Measurements from ENCODE around the gene STIP1. TPM values are rescaled to one million over a fixed set of nuclear protein-coding genes. Genes with fewer than 3 reads are reported as not detected.

The STIP1 gene
- total and polyA plus RNA-seq, 2 of the 8 experiments (the other 6 are each of a cell fraction or from before 2014, with no cell fraction given): 140 to 329 TPM

GRCh38 chr11:64144587-64145472 lies 41.1 kb upstream of the STIP1 start:
- Histone ChIP-seq H2BK15ac (ENCODE audit: low read length) (no peak overlapping the region; the same call in 1 of the 2 replicates), H3K56ac (replicated peaks; ENCODE audit: insufficient read length, low read depth, low read length) (no peak overlapping the region), H2BK12ac (ENCODE audit: low read depth, low read length) (no peak overlapping the region), H2AFZ (ENCODE audit: low read length) (no peak overlapping the region), H3K36me3 (ENCODE audit: control insufficient read depth in 2 of 4, insufficient read depth in 4 of 4, low read length in 3 of 4) (no peaks in the 10 kb centered on the region), H4K91ac (replicated peaks; ENCODE audit: insufficient read length, low read length) (peak overlapping the region; percentile 55), H3K4me3 (ENCODE audit: extremely low read depth in 1 of 4, insufficient read depth in 2 of 4, low read depth in 3 of 4, low read length in 4 of 4) (no peak overlapping the region), H3K4me1 (replicated peaks in 1 of 4; ENCODE audit: control insufficient read depth in 3 of 4, insufficient read depth in 4 of 4, low read length in 3 of 4) (peaks cover 0 to 5% (median 2%) of the 10 kb centered on the region in 4 experiments; a peak in 5 of 7 replicates), H3K27me3 (replicated peaks in 1 of 4; ENCODE audit: control insufficient read depth in 3 of 4, extremely low read depth in 1 of 4, insufficient read depth in 3 of 4, low read length in 3 of 4) (peaks cover 0 to 36% (median 8%) of the 10 kb centered on the region in 4 experiments; a peak in 4 of 7 replicates), H2AK5ac (ENCODE audit: low read depth, low read length) (no peak overlapping the region), H4K8ac (ENCODE audit: extremely low read depth, insufficient read depth, low read length) (no peak overlapping the region), H3K9me3 (ENCODE audit: insufficient read depth in 2 of 2, low read depth in 1 of 2, low read length in 1 of 2) (no peaks in the 10 kb centered on the region), H2BK5ac (ENCODE audit: low read depth, low read length) (no peak overlapping the region), H4K5ac (ENCODE audit: insufficient read length, low read depth, low read length) (no peak overlapping the region), H2BK120ac (replicated peaks; ENCODE audit: low read depth, low read length) (no peak overlapping the region), H3K27ac (ENCODE audit: low read depth, low read length) (no peak overlapping the region), H3K4ac (replicated peaks; ENCODE audit: insufficient read length, low read depth, low read length) (no peak overlapping the region), H3K4me2 (ENCODE audit: insufficient read depth in 1 of 2, low read depth in 2 of 2, low read length in 2 of 2) (no peak overlapping the region), H3K79me1 (ENCODE audit: low read depth, low read length) (no peaks in the 10 kb centered on the region), H3K23ac (ENCODE audit: insufficient read length) (no peak overlapping the region), H4K20me1 (replicated peaks in 1 of 2; ENCODE audit: control insufficient read depth in 1 of 2, insufficient read depth in 2 of 2, low read length in 2 of 2) (peaks cover 8 to 27% of the 10 kb centered on the region in 2 experiments), H3K79me2 (ENCODE audit: control insufficient read depth in 1 of 2, insufficient read depth in 2 of 2, low read length in 2 of 2) (no peaks in the 10 kb centered on the region), H3K18ac (ENCODE audit: extremely low read depth, low read length) (no peak overlapping the region), H3K23me2 (ENCODE audit: low read depth, low read length) (peaks cover 4% of the 10 kb centered on the region; the same call in 1 of the 2 replicates), H2BK20ac (ENCODE audit: low read length) (no peak overlapping the region), H3K14ac (ENCODE audit: insufficient read length) (no peak overlapping the region), H3K9ac (replicated peaks in 1 of 4; ENCODE audit: extremely low read depth in 1 of 4, low read depth in 3 of 4, low read length in 3 of 4) (no peak overlapping the region)
- FAIRE-seq (no peak), DNase-seq (ENCODE audit: low read depth in 1 of 2, low spot score in 2 of 2) (no peak)
- 95% methylated on average over 35 of the region's 41 CpGs; no CpG with 5 or more reads in 1 of the 2 experiments for WGBS, 2 experiments (ENCODE audit: extremely low coverage in 1 of 2, insufficient coverage in 1 of 2, insufficient read length in 1 of 2, insufficient replicate concordance in 2 of 2, low coverage in 1 of 2, low lambda C conversion rate in 2 of 2, missing lambda C conversion rate in 1 of 2)
- POLR2A ChIA-PET (ENCODE audit: partially characterized antibody): no interaction called here
- CTCF ChIA-PET (ENCODE audit: partially characterized antibody): interaction anchor here (0.6 to 14.9 kb wide), 16 partner anchors 11 to 150 kb away, joined by 3 to 291 read pairs (median 4); partner anchors contain the start of genes FLRT1 and MACROD1
- no peak for TF ChIP-seq HDAC2 (IDR thresholded peaks at IDR 0.05; ENCODE audit: borderline replicate concordance in 1 of 2, low read depth in 2 of 2, low read length in 2 of 2)
- TF ChIP-seq RFX5 (IDR thresholded peaks at IDR 0.05; ENCODE audit: borderline replicate concordance, low read depth, low read length): no peak
- no peak for TF ChIP-seq EGR1 (IDR thresholded peaks at IDR 0.05; ENCODE audit: borderline replicate concordance, low read depth, low read length)
- TF ChIP-seq FOSL1 (IDR thresholded peaks at IDR 0.05; ENCODE audit: insufficient read depth, low read depth, low read length): no peak
- no peak for TF ChIP-seq ZNF274 (IDR thresholded peaks at IDR 0.05; ENCODE audit: borderline replicate concordance, extremely low read depth, low read length)

Data from H1 (cell line).